ENCODE results near the gene TOB1.
"Not testable (repeated sequence)": the region's sequence is repeated elsewhere in the genome, so short reads cannot be mapped to it uniquely, and the experiment has no call there.

TOB1 gene

GRCh38 chr17:50865060-50865867 is 890 bp downstream of the TOB1 start:
- no peak for DNase-seq (ENCODE audit: extremely low read depth, low read depth)
- TF ChIP-seq, protein P1, sequence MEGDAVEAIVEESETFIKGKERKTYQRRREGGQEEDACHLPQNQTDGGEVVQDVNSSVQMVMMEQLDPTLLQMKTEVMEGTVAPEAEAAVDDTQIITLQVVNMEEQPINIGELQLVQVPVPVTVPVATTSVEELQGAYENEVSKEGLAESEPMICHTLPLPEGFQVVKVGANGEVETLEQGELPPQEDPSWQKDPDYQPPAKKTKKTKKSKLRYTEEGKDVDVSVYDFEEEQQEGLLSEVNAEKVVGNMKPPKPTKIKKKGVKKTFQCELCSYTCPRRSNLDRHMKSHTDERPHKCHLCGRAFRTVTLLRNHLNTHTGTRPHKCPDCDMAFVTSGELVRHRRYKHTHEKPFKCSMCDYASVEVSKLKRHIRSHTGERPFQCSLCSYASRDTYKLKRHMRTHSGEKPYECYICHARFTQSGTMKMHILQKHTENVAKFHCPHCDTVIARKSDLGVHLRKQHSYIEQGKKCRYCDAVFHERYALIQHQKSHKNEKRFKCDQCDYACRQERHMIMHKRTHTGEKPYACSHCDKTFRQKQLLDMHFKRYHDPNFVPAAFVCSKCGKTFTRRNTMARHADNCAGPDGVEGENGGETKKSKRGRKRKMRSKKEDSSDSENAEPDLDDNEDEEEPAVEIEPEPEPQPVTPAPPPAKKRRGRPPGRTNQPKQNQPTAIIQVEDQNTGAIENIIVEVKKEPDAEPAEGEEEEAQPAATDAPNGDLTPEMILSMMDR (IDR thresholded peaks at IDR 0.05; ENCODE audit: low read depth, low read length): no peak

- TF ChIP-seq, protein P1 (IDR thresholded peaks at IDR 0.05; ENCODE audit: low read depth, low read length): no peak
Observed at GRCh38 chr17:50864747-50865059, 1.5 kb downstream of the TOB1 start.

GRCh38 chr17:50863931-50864330 is 2.2 kb downstream of the TOB1 start:
- DNase-seq (ENCODE audit: extremely low read depth, low read depth): no peak

More at GRCh38 chr17:50864747-50865059, 1.5 kb downstream of the TOB1 start:
- no peak for DNase-seq (ENCODE audit: extremely low read depth, low read depth)

GRCh38 chr17:50863221-50863843 is 2.8 kb downstream of the TOB1 start:
- TF ChIP-seq, protein P1 (IDR thresholded peaks at IDR 0.05; ENCODE audit: low read depth, low read length): peak; percentile 48
- DNase-seq (ENCODE audit: extremely low read depth, low read depth): no peak

More at GRCh38 chr17:50863931-50864330, 2.2 kb downstream of the TOB1 start:
- TF ChIP-seq, protein P1 (IDR thresholded peaks at IDR 0.05; ENCODE audit: low read depth, low read length): no peak

DNA sequence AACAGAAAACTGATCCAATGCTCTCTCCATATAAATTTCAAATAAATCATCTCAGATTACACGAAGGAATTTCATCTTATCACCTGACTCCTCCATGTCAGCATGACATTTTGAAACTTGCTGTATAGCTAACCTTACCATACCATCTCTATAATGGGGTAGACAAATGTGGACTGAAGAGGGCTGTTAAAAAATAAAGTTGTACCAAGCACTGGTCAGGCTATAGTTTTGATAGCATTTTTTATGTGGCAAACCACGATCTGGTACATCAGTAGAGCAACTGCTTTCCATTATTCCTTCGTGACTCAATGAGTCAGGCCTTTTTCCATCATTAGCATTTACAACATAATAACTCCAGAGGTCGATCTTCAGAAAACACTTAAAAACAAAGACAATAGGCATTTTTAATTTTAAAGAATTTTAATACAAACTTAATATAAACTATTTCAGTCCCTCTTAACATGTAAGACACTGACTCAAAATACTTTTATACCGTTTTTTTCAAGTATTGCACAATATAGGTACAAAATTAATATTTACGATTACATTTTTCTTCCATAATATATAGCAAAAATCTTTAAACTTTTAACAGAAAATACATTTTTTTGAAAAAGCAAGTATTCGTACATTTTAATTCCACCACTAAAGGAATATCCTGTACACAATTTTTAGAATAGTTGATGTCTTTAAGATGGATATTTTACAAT is 4.2 kb downstream of the TOB1 start:
- TF ChIP-seq, protein P1 (IDR thresholded peaks at IDR 0.05; ENCODE audit: low read depth, low read length): no peak
- DNase-seq (ENCODE audit: extremely low read depth, low read depth): no peak

GRCh38 chr17:50861334-50861676 is 4.8 kb downstream of the TOB1 start:
- no peak for DNase-seq (ENCODE audit: extremely low read depth, low read depth)
- TF ChIP-seq, protein P1 (IDR thresholded peaks at IDR 0.05; ENCODE audit: low read depth, low read length): no peak

DNA sequence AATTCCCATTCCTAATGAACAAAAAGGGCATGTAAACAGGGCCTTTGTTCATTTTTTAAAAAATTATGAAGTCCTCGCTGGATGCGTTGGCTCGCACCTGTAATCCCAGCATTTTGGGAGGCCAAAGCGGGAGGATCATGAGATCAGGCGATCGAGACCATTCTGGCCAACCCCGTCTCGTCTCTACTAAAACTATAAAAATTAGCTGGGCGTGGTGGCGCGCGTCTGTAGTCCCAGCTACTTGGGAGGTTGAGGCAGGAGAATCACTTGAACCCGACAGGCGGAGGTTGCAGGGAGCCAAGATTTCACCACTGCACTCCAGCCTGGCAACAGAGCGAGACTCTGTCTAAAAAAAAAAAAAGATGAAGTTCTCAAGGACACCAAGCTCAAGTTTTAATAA is 6.4 kb downstream of the TOB1 start:
- DNase-seq (ENCODE audit: extremely low read depth, low read depth): not testable (repeated sequence)

Measured in AG09319 (cell line).